ENCODE results near the gene SRRM2.

Gene SRRM2

GRCh38 chr16:2774161-2774891 lies 21.9 kb downstream of the SRRM2 start:
- Histone ChIP-seq H3K27ac (no peak overlapping the region), H3K4me3 (no peak overlapping the region)
- DNase-seq (ENCODE audit: low spot score), result no peak
- no peak for TF ChIP-seq CTCF (IDR thresholded peaks at IDR 0.05)

DNA sequence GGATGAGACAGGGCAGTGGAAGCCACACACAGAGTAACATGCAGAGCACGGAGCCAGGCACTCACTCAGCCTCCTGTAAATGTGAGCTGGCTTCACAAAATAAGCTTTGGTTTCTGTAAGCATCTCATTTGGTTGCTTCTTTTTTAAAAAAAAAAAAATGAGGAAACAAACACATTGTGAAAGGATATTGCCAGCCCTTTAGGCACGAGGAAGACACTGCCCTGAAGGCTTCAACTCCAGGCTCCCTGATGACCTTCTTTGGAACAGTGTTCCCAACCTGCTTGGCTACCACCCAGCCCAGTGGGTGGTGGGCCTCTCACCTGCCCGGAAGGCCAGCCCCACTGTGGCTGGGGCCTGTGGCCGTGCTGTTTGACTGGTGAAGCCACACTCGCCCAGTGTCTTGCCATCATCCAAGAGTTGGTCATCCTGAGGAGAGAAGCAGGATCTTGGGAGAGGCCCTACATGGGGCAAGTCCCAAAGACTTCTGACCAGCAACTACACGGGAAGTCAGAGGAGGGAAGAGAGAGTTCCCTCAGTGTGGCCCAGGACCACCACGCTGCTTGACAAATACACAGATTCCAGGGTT lies 22.8 kb downstream of the SRRM2 start:
- DNase-seq (ENCODE audit: low spot score), result no peak
- Histone ChIP-seq H3K4me3 (peak overlapping the region; percentile 94), H3K27ac (peak overlapping the region in 1 of 2 donors; percentile 21)
- no peak for TF ChIP-seq CTCF (IDR thresholded peaks at IDR 0.05)

DNA sequence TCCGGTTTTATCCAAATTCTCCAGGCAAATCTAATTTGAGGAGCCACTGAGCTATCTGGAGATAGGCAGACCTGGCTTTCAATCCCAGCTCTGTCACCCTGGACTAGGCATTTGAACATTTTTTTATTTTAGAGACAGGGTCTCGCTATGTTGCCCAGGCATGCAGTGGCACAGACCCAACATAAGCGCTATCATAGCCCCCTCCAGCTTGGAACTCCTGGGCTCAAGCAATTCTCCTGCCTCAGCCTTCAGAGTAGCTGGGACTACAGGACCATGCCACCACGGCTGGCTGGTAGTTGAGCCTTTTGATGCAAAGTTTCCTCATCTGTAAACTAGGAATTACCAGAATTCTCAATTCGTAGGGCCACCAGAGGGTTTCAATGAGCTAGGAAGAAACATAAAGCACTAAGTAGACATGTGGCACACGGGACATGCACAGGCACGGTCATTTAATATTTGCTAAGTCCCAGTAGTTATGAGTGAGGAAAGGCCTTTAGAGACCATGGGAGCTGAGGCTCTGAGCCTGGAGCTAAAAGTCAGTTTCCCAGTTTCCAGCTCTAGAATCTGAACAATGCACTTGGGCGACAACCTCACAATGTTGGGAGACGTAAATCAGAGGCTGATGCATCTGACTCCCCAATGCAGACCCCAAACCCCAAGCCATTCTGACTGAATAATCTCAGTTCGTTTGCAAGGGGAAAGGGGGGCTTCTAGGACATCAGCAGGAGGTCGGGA lies 23.5 kb downstream of the SRRM2 start:
- TF ChIP-seq CTCF (IDR thresholded peaks at IDR 0.05), result no peak
- Histone ChIP-seq H3K4me3 (peak overlapping the region; percentile 94), H3K27ac (peak overlapping the region; percentile 98 to 99)
- no peak for DNase-seq (ENCODE audit: low spot score)

- TF ChIP-seq CTCF (IDR thresholded peaks at IDR 0.05), result no peak
- DNase-seq (ENCODE audit: low spot score), result no peak
These were observed 24.2 kb downstream of the SRRM2 start for GRCh38 chr16:2776500-2777139.

GRCh38 chr16:2777231-2777902 lies 24.9 kb downstream of the SRRM2 start, which contains the start of gene ELOB:
Gene ELOB (minus strand): TSS chr16:2777280. CDS start chr16:2777239, 41 bp downstream.
- peak within 1 kb of the TSS; percentile 94 for H3K4me3 ChIP-seq
- DNase-seq (ENCODE audit: low spot score), result peak; percentile 88
- no peak for TF ChIP-seq CTCF (IDR thresholded peaks at IDR 0.05)
- H3K27ac ChIP-seq, result peak within 1 kb of the TSS; percentile 98 to 99

More at GRCh38 chr16:2776500-2777139, 24.2 kb downstream of the SRRM2 start:
- Histone ChIP-seq H3K27ac (peak overlapping the region; percentile 98 to 99), H3K4me3 (peak overlapping the region; percentile 94)

GRCh38 chr16:2777903-2778629 lies 25.6 kb downstream of the SRRM2 start:
- no peak for TF ChIP-seq CTCF (IDR thresholded peaks at IDR 0.05)
- Histone ChIP-seq H3K4me3 (peak overlapping the region; percentile 94), H3K27ac (peak overlapping the region; percentile 98 to 99)
- DNase-seq (ENCODE audit: low spot score), result no peak
